Fibroblast of the aortic adventitia (primary cell): ENCODE data around the gene DIP2B. TPM values are rescaled to one million over a fixed set of nuclear protein-coding genes. Genes with fewer than 3 reads are reported as not detected.
A peak's percentile ranks its signal among the peaks of the same experiment; 100 is the strongest.

Source experiments
- DNase-seq: peaks from one replicate; pipeline ENCODE4 v3.0.0-alpha.2; 2010; ENCODE audit warnings: low read depth
- H3K4me3 ChIP-seq: 2 replicates; pipeline ENCODE4 v1.5.1; 2011; ENCODE audit warnings: low read depth, mild to moderate bottlenecking, control low read depth, low read length, moderate library complexity
- CTCF ChIP-seq: IDR thresholded peaks from 2 replicates; pipeline ENCODE4 v1.5.1; 2011; ENCODE audit warnings: mild to moderate bottlenecking, low read length, control low read depth, inconsistent platforms; ENCODE audit not compliant: insufficient read depth
- total RNA-seq: library from RNA; depleted of rRNA; stranded (reverse); fragments of >200 nt; gene quantifications from 2 replicates; pipeline ENCODE4 v1.2.3, GENCODE V29; 2012; ENCODE audit warnings: low replicate concordance

DIP2B gene
- total RNA-seq, 1 donor: 26.7 TPM

- TF ChIP-seq CTCF: no peak
- H3K4me3 ChIP-seq: no peak overlapping the region
- no peak for DNase-seq
These were observed 111.1 kb downstream of the DIP2B start for GRCh38 chr12:50615907-50616296.

- DNase-seq: no peak
- no peak for TF ChIP-seq CTCF
- no peak overlapping the region for H3K4me3 ChIP-seq
These were observed 112.9 kb downstream of the DIP2B start for GRCh38 chr12:50617657-50618056.

DNA sequence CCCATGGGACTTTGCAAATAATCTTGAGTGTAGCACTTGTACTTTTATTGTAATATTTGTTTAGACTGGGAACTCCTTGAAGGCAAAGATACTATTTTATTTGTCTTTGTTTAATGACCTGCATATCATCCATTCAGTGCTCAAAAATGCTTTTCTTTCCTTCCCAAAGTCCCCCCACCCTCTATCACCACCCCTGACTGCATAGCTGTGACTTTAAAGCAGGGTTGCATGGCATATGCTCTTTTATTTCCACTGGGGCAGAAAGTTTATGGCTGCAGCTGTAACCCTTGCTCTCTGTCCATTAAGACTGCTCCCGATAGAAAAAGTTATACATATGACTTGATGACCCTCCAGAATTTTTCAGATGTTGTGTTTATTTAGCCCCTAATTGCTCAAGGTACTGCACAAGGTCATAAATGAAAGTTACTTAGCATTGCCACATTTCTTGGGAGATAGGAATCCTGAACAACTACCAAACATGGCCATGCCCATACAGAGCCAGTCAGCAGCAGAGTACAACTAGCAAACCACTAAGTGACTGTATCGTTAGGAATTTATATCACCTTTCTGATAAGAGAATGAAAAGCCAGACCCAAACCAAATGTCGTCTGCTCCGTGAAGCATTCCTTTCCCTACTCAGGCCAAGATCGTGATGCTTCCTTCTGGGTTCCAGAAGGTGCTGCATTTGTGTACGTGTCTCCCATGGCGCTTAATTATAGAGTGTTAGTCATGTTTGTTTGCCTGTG is 114.3 kb downstream of the DIP2B start:
- peak; percentile 56 for DNase-seq
- no peak overlapping the region for H3K4me3 ChIP-seq
- TF ChIP-seq CTCF: no peak

DNA sequence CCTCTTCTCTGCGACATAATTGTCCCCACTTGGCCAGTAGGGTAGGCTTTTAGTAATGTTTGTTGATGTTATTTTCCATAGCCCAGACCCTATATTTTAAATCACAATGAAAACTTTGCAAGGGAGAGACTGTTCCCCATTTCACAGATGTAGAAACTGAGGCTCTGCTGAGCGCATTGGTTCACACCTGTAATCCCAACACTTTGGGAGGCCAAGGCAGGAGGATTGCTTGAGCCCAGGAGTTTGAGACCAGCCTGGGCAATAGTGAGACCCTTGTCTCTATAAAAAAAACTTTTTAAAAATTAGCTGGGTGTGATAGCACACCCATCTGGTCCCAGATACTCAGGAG is 114.8 kb downstream of the DIP2B start:
- no peak for DNase-seq
- no peak for TF ChIP-seq CTCF
- no peak overlapping the region for H3K4me3 ChIP-seq

DNA sequence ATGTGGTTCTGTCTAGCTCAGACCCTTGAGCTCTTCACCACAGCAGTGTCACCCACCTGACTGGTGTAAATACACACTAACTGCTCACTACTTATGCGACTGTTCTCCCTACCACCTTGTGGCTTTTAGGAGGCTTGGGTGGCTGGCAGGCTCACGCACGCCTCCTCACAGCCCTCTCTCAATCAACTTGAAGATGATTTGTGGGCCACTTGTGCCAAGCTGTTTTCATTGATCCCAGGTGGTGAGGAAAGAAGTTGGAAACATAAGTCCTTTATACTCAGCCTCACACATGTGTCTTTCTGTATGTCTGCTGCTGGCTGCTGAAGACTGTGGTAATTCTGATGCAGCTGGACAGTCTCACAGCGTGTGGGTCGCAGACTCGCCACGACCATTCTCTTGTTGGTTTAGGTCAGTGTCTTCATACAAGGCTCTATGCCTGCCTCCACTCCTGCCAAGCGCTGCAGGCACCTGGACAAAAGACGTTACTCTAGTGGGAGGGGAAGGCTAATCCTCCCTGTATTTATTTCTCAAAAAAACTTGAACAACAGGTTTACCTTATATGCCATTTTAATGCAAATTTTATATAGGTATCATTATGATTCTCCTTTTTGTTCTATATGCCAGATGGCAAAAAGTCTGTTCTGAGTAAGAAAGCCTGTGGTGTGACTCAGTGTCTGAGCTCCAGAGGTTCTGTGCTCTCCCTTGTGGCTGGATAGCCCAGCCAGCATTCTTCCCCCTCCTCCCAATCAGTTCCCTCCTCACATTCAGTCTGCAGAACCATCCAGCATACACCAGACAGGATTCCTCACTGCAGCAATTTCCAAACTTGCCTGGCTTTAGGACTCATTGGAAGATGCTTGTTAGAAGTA is 115.6 kb downstream of the DIP2B start:
- DNase-seq: peak; percentile 90
- peak; percentile 18 for TF ChIP-seq CTCF
- H3K4me3 ChIP-seq: no peak overlapping the region

DNA sequence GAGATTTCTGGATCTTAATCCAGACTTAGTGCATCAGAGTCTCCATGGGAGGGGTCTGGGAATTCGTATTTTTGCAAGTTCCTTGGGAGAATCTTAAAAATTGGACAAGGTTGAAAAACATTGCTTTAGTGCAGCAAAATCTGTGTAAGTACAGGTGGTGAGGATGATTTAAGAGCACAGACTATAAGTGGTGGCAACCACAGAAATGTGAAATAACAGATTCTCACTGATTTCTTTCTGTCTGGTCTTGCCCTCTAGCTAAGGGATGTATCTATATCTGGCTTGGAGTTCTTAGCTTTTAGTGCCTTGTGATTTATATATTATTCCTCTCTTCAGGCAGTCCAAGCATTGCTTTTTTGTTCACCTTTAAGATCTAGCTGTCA is 116.2 kb downstream of the DIP2B start:
- TF ChIP-seq CTCF: no peak
- H3K4me3 ChIP-seq: no peak overlapping the region
- DNase-seq: no peak
